DOHH2 (cell line): ENCODE measurements around the gene ACTG1.

Source experiments
- H3F3A ChIP-seq: fragments of 200-600 bp; sonication (generic), shearing (Covaris generic); 2 replicates; pipeline ENCODE4 v1.6.0; 2016; ENCODE audit warnings: antibody characterized with exemption, mild to moderate bottlenecking; ENCODE audit not compliant: control insufficient read depth, insufficient read depth
- H3K27ac ChIP-seq: fragments of 200-600 bp; sonication (generic); 2 replicates; pipeline ENCODE4 v1.5.1; 2014; ENCODE audit warnings: low read depth, mild to moderate bottlenecking, low read length, moderate library complexity
- H3K27me3 ChIP-seq: fragments of 200-600 bp; sonication (generic); 2 replicates; pipeline ENCODE4 v1.6.1; 2014; ENCODE audit warnings: mild to moderate bottlenecking, low read length, mixed read lengths; ENCODE audit not compliant: control insufficient read depth
- H3K36me3 ChIP-seq: fragments of 200-600 bp; sonication (generic); 2 replicates; pipeline ENCODE4 v1.6.1; 2014; ENCODE audit warnings: mild to moderate bottlenecking, low read length, moderate library complexity, mixed read lengths; ENCODE audit not compliant: control insufficient read depth
- H3K4me1 ChIP-seq: fragments of 200-600 bp; sonication (generic); 2 replicates; pipeline ENCODE4 v1.6.1; 2014; ENCODE audit warnings: mild to moderate bottlenecking, low read length, mixed read lengths; ENCODE audit not compliant: control insufficient read depth
- H3K4me2 ChIP-seq: fragments of 200-600 bp; sonication (generic); 2 replicates; pipeline ENCODE4 v1.6.0; 2014; ENCODE audit warnings: mild to moderate bottlenecking, low read length, moderate library complexity
- H3K4me3 ChIP-seq: fragments of 200-600 bp; sonication (generic); 2 replicates; pipeline ENCODE4 v1.5.1; 2014; ENCODE audit warnings: mild to moderate bottlenecking, low read length, mixed read lengths
- H3K79me2 ChIP-seq: fragments of 200-600 bp; sonication (generic); 2 replicates; pipeline ENCODE4 v1.6.1; 2014; ENCODE audit warnings: mild to moderate bottlenecking, low read length, mixed read lengths; ENCODE audit not compliant: control insufficient read depth
- H3K9me2 ChIP-seq: fragments of 200-600 bp; sonication (generic); replicated peaks from 2 replicates; pipeline ENCODE4 v1.6.1; 2014; ENCODE audit warnings: mild to moderate bottlenecking, low read length, mixed read lengths; ENCODE audit not compliant: control insufficient read depth
- H3K9me3 ChIP-seq: fragments of 200-600 bp; sonication (generic); 2 replicates; pipeline ENCODE4 v1.6.1; 2014; ENCODE audit warnings: antibody characterized with exemption, low read length, mixed read lengths; ENCODE audit not compliant: control insufficient read depth, insufficient read depth
- H4K20me1 ChIP-seq: fragments of 200-600 bp; sonication (generic); 2 replicates; pipeline ENCODE4 v1.6.0; 2014; ENCODE audit warnings: low read depth, mild to moderate bottlenecking, antibody characterized with exemption, low read length, moderate library complexity; ENCODE audit not compliant: control insufficient read depth, insufficient read depth
- EZH2phosphoT487 ChIP-seq: fragments of 200-600 bp; sonication (generic); IDR thresholded peaks from 2 replicates; pipeline ENCODE4 v1.6.1; 2017; ENCODE audit warnings: borderline replicate concordance, mild to moderate bottlenecking, antibody characterized with exemption, low read length, moderate library complexity, mixed read lengths
- TF ChIP-seq, protein P1 (sequence below): fragments of 200-600 bp; sonication (generic); IDR thresholded peaks from one replicate; pipeline ENCODE4 v1.5.1; 2014; ENCODE audit warnings: antibody characterized with exemption, mild to moderate bottlenecking, low read depth, low read length; ENCODE audit not compliant: poor library complexity, severe bottlenecking

Gene ACTG1

DNA sequence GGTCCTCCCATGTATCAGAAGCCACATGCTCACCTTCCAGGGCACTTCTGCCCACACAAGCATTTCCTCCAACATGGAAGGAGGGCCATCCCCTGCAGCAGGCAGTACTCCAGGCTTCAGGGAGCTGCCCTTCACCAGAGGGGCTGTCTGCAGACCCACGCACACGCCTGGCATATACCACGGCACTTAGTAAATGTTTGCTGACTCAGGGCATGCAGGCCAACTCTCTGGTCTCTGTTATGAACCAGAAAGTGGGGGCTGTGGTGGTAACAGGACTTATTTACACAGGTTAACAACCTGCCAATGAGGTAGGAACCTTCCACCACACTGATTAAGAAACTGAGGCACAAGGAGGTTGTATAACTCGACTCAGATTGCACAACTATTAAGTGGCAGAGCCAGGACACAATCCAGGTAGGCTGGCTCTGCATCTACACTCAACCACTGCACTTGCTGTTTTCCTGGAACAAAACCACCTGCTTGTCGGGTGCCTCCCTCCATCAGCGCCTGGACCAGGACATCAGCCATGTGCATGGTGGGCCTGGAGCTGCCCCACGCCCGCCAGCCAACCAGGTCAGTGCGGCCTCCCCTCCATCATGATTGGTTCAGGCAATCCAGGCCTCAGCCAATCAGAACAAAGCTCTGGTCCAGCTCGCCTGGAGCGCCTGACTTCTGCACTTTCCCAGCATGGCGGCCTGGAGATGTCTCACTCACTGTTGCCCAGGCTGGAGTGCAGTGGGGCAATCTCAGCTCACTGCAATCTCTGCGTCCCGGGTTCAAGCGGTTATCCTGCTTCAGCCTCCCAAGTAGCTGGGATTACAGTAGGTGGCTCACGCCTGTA is 19.2 kb downstream of the ACTG1 start:
- Histone ChIP-seq H3K4me1 (peaks cover 9% of the 10 kb centered on the region), H3K9me2 (no peaks in the 10 kb centered on the region), H3K27me3 (peaks cover 22% of the 10 kb centered on the region), H3K36me3 (no peaks in the 10 kb centered on the region), H3K27ac (no peak overlapping the region), H3K9me3 (no peaks in the 10 kb centered on the region), H3K4me2 (no peak overlapping the region), H3F3A (no peaks in the 10 kb centered on the region), H3K79me2 (no peaks in the 10 kb centered on the region), H3K4me3 (no peak overlapping the region), H4K20me1 (no peaks in the 10 kb centered on the region)
- TF ChIP-seq, protein P1, sequence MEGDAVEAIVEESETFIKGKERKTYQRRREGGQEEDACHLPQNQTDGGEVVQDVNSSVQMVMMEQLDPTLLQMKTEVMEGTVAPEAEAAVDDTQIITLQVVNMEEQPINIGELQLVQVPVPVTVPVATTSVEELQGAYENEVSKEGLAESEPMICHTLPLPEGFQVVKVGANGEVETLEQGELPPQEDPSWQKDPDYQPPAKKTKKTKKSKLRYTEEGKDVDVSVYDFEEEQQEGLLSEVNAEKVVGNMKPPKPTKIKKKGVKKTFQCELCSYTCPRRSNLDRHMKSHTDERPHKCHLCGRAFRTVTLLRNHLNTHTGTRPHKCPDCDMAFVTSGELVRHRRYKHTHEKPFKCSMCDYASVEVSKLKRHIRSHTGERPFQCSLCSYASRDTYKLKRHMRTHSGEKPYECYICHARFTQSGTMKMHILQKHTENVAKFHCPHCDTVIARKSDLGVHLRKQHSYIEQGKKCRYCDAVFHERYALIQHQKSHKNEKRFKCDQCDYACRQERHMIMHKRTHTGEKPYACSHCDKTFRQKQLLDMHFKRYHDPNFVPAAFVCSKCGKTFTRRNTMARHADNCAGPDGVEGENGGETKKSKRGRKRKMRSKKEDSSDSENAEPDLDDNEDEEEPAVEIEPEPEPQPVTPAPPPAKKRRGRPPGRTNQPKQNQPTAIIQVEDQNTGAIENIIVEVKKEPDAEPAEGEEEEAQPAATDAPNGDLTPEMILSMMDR, result no peak
- no peak for TF ChIP-seq EZH2phosphoT487

DNA sequence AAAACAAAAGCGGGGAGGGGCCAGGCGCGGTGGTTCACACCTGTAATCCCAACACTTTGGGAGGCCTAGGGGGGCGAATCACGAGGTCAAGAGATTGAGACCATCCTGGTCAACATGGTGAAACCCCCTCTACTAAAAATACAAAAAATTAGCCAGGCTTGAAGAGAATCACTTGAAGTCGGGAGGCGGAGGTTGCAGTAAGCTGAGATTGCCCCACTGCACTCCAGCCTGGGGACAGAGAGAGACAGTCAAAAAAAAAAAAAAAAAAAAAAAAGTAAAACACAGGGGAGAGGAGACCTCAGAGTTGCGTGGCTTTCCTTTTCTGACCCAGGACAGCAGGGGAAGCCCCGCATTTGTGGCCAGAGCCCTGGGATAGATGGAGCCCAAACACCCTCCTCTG is 19.9 kb downstream of the ACTG1 start:
- no peak overlapping the region for H3K27ac ChIP-seq
- H3K79me2 ChIP-seq, result no peaks in the 10 kb centered on the region
- H3K9me2 ChIP-seq, result no peaks in the 10 kb centered on the region
- H3K27me3 ChIP-seq, result peaks cover 22% of the 10 kb centered on the region
- H3K4me2 ChIP-seq, result no peak overlapping the region
- H3K4me1 ChIP-seq, result peaks cover 9% of the 10 kb centered on the region
- no peaks in the 10 kb centered on the region for H4K20me1 ChIP-seq
- TF ChIP-seq, protein P1, result no peak
- no peak for TF ChIP-seq EZH2phosphoT487
- no peaks in the 10 kb centered on the region for H3K36me3 ChIP-seq
- H3K9me3 ChIP-seq, result no peaks in the 10 kb centered on the region
- no peaks in the 10 kb centered on the region for H3F3A ChIP-seq
- H3K4me3 ChIP-seq, result no peak overlapping the region

DNA sequence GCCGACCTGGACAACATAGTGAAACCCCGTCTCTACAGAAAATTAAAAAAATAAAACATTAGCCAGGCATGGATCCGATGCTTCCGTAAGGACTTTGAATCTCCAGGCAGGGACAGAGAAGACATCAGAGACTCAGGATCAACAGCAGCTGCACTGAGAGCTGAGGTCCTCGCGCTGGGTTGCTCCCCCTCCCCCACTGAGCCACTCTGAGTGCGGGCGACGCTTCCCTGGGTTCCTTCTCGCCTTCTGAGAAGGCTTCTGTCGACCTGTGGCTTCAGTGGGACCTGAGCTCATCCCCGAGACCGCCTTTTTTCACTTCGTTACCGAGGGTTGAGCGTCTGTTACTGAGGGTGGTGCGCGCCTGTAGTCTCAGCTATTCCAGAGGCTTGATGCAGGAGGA is 20.4 kb downstream of the ACTG1 start:
- Histone ChIP-seq H3K79me2 (no peaks in the 10 kb centered on the region), H3K4me1 (peaks cover 9% of the 10 kb centered on the region), H3K9me3 (no peaks in the 10 kb centered on the region), H3K27ac (no peak overlapping the region), H3K4me3 (no peak overlapping the region), H4K20me1 (no peaks in the 10 kb centered on the region), H3K36me3 (no peaks in the 10 kb centered on the region), H3F3A (no peaks in the 10 kb centered on the region), H3K9me2 (no peaks in the 10 kb centered on the region), H3K27me3 (peaks cover 22% of the 10 kb centered on the region), H3K4me2 (no peak overlapping the region)
- no peak for TF ChIP-seq EZH2phosphoT487
- TF ChIP-seq, protein P1, result no peak
